Ishikawa (cell line): ENCODE results near the gene CUL3.

Experiments
- CEBPB ChIP-seq: IDR thresholded peaks from 2 replicates; pipeline ENCODE4 v1.6.1; 2012
- CREB1 ChIP-seq: IDR thresholded peaks from 2 replicates; pipeline ENCODE4 v1.6.1; 2012; ENCODE audit warnings: low read depth
- EGR1 ChIP-seq: IDR thresholded peaks from 2 replicates; pipeline ENCODE4 v1.6.1; 2012
- EP300 ChIP-seq: IDR thresholded peaks from 2 replicates; pipeline ENCODE4 v1.6.1; 2012; ENCODE audit warnings: borderline replicate concordance
- FOXM1 ChIP-seq: IDR thresholded peaks from 2 replicates; pipeline ENCODE4 v1.6.1; 2012; ENCODE audit warnings: low read depth, borderline replicate concordance
- MAX ChIP-seq: IDR thresholded peaks from 2 replicates; pipeline ENCODE4 v1.6.1; 2012
- NFIC ChIP-seq: IDR thresholded peaks from 2 replicates; pipeline ENCODE4 v1.6.1; 2012
- RAD21 ChIP-seq: IDR thresholded peaks from 2 replicates; pipeline ENCODE4 v1.6.1; 2012; ENCODE audit warnings: low read depth
- REST ChIP-seq: IDR thresholded peaks from 2 replicates; pipeline ENCODE4 v1.6.1; 2012; ENCODE audit warnings: low read depth, mild to moderate bottlenecking
- TAF1 ChIP-seq: IDR thresholded peaks from 2 replicates; pipeline ENCODE4 v1.6.1; 2012; ENCODE audit warnings: low read depth, mild to moderate bottlenecking
- TCF12 ChIP-seq: IDR thresholded peaks from 2 replicates; pipeline ENCODE4 v1.6.1; 2012; ENCODE audit warnings: low read depth
- USF1 ChIP-seq: IDR thresholded peaks from 2 replicates; pipeline ENCODE4 v1.6.1; 2012
- YY1 ChIP-seq: IDR thresholded peaks from 2 replicates; pipeline ENCODE4 v1.6.1; 2012; ENCODE audit warnings: low read depth
- ZBTB7A ChIP-seq: IDR thresholded peaks from 2 replicates; pipeline ENCODE4 v1.6.1; 2012; ENCODE audit warnings: low read depth

GRCh38 chr2:224442071-224442967, 142.8 kb downstream of the CUL3 start:
- no peak for TF ChIP-seq CREB1
- TF ChIP-seq ZBTB7A: no peak
- no peak for TF ChIP-seq YY1
- no peak for TF ChIP-seq FOXM1
- no peak for TF ChIP-seq EP300
- TF ChIP-seq MAX: no peak
- TF ChIP-seq CEBPB: no peak
- no peak for TF ChIP-seq TCF12
- TF ChIP-seq RAD21: no peak
- TF ChIP-seq NFIC: no peak
- TF ChIP-seq TAF1: no peak
- TF ChIP-seq REST: no peak
- TF ChIP-seq USF1: no peak
- no peak for TF ChIP-seq EGR1
